ENCODE results near the gene GNB2.

GRCh38 chr7:100641463-100641859 is 32.1 kb upstream of the GNB2 start, which contains the start of gene TFR2:
- TF ChIP-seq BACH1 (IDR thresholded peaks at IDR 0.05; ENCODE audit: low read length) = no peak
- TF ChIP-seq CTCF (IDR thresholded peaks at IDR 0.05; ENCODE audit: control extremely low read depth in 1 of 3, insufficient read depth in 1 of 3, low read depth in 1 of 3, low read length in 3 of 3) = no peak
- no peak for TF ChIP-seq USF2 (IDR thresholded peaks at IDR 0.05; ENCODE audit: low read length)
- TF ChIP-seq EP300 (IDR thresholded peaks at IDR 0.05; ENCODE audit: borderline replicate concordance in 1 of 2, low read depth in 2 of 2, low read length in 2 of 2) = no peak
- no peak for TF ChIP-seq RBBP5 (IDR thresholded peaks at IDR 0.05; ENCODE audit: borderline replicate concordance, low read depth, low read length)
